ENCODE data around the gene SUGCT.
"Not testable (repeated sequence)": the region's sequence is repeated elsewhere in the genome, so short reads cannot be mapped to it uniquely, and the experiment has no call there.

- TF ChIP-seq CTCF (IDR thresholded peaks at IDR 0.05 in 8 of 11, conservative IDR thresholded peaks at IDR 0.05 in 3 of 11); POLR2A (IDR thresholded peaks at IDR 0.05): not testable (repeated sequence)
Measured at GRCh38 chr7:40650903-40651302, 516.1 kb downstream of the SUGCT start.
